Neural cell (in vitro differentiated cells): ENCODE data around the gene PRSS33. TPM values are rescaled to one million over a fixed set of nuclear protein-coding genes. Genes with fewer than 3 reads are reported as not detected.

Source experiments
- H2AFZ ChIP-seq: fragments of 200-600, 300-800 bp; sonication (generic), shearing (Covaris generic); 2 replicates; pipeline ENCODE4 v1.6.0; 2014; ENCODE audit warnings: low read depth, mild to moderate bottlenecking, antibody characterized with exemption, low read length, moderate library complexity
- H3F3A ChIP-seq: fragments of 200-600 bp; shearing (Covaris generic); 2 replicates; pipeline ENCODE4 v1.6.1; 2016; ENCODE audit warnings: mild to moderate bottlenecking, moderate library complexity, mixed read lengths, antibody characterized with exemption, low read length; ENCODE audit not compliant: insufficient read depth, poor library complexity, severe bottlenecking
- H3K27ac ChIP-seq: fragments of 200-600, 300-800 bp; sonication (generic), shearing (Covaris generic); 2 replicates; pipeline ENCODE4 v1.5.1; 2014; ENCODE audit warnings: mild to moderate bottlenecking, low read length, moderate library complexity
- H3K27me3 ChIP-seq: fragments of 300-800, 200-600 bp; sonication (generic), shearing (Covaris generic); 2 replicates; pipeline ENCODE4 v1.6.0; 2014; ENCODE audit warnings: mild to moderate bottlenecking, low read depth, low read length, moderate library complexity; ENCODE audit not compliant: insufficient read depth
- H3K36me3 ChIP-seq: fragments of 300-800, 200-600 bp; sonication (generic), shearing (Covaris generic); 2 replicates; pipeline ENCODE4 v1.5.1; 2014; ENCODE audit warnings: mild to moderate bottlenecking, antibody characterized with exemption, low read length, moderate library complexity; ENCODE audit not compliant: insufficient read depth
- H3K4me2 ChIP-seq: fragments of 300-800, 200-600 bp; sonication (generic), shearing (Covaris generic); 2 replicates; pipeline ENCODE4 v1.6.0; 2014; ENCODE audit warnings: mild to moderate bottlenecking, low read length
- H3K4me3 ChIP-seq: fragments of 300-800, 200-600 bp; sonication (generic), shearing (Covaris generic); 2 replicates; pipeline ENCODE4 v1.5.1; 2014; ENCODE audit warnings: mild to moderate bottlenecking, low read length, moderate library complexity
- H3K79me2 ChIP-seq: fragments of 200-600 bp; shearing (Covaris generic); replicated peaks from 2 replicates; pipeline ENCODE4 v1.6.0; 2014; ENCODE audit warnings: mild to moderate bottlenecking, low read length, moderate library complexity; ENCODE audit not compliant: insufficient read depth
- H3K9ac ChIP-seq: fragments of 300-800, 200-600 bp; sonication (generic), shearing (Covaris generic); 2 replicates; pipeline ENCODE4 v1.6.1; 2016; ENCODE audit warnings: mild to moderate bottlenecking, low read length, mixed read lengths
- H3K9me2 ChIP-seq: fragments of 200-600 bp; shearing (Covaris generic); 2 replicates; pipeline ENCODE4 v1.6.1; 2016; ENCODE audit warnings: mild to moderate bottlenecking, low read length, mixed read lengths; ENCODE audit not compliant: insufficient read depth
- H3K9me3 ChIP-seq: fragments of 200-600, 300-800 bp; sonication (generic), shearing (Covaris generic); 2 replicates; pipeline ENCODE4 v1.6.1; 2016; ENCODE audit warnings: mild to moderate bottlenecking, mixed run types, low read length, moderate library complexity, mixed read lengths
- H4K20me1 ChIP-seq: fragments of 200-600 bp; shearing (Covaris generic); 2 replicates; pipeline ENCODE4 v1.6.1; 2016; ENCODE audit warnings: mild to moderate bottlenecking, mixed run types; ENCODE audit not compliant: insufficient read depth
- CTCF ChIP-seq: fragments of 450-650 bp; IDR thresholded peaks from 2 replicates; pipeline ENCODE4 v1.5.1; 2014; ENCODE audit warnings: antibody characterized with exemption, mild to moderate bottlenecking, moderate library complexity; ENCODE audit not compliant: poor library complexity, severe bottlenecking
- EP300 ChIP-seq: fragments of 450-650 bp; conservative IDR thresholded peaks from 2 replicates; pipeline ENCODE4 v1.6.1; 2014; ENCODE audit warnings: antibody characterized with exemption, mild to moderate bottlenecking, moderate library complexity; ENCODE audit not compliant: poor library complexity, severe bottlenecking
- EZH2 ChIP-seq: fragments of 200-600, 300-800 bp; shearing (Covaris generic), sonication (generic); IDR thresholded peaks from 2 replicates; pipeline ENCODE4 v1.6.1; 2014; ENCODE audit warnings: antibody characterized with exemption, low read length, borderline replicate concordance, mild to moderate bottlenecking; ENCODE audit not compliant: insufficient read depth, poor library complexity, severe bottlenecking
- MXI1 ChIP-seq: fragments of 450-650 bp; conservative IDR thresholded peaks from 2 replicates; pipeline ENCODE4 v1.6.1; 2014; ENCODE audit warnings: antibody characterized with exemption, mild to moderate bottlenecking; ENCODE audit not compliant: poor library complexity, severe bottlenecking
- POLR2AphosphoS5 ChIP-seq: IDR thresholded peaks from 2 replicates; pipeline ENCODE4 v1.6.1; 2012
- RAD21 ChIP-seq: fragments of 450-650 bp; conservative IDR thresholded peaks from 2 replicates; pipeline ENCODE4 v1.6.1; 2014; ENCODE audit warnings: antibody characterized with exemption, mild to moderate bottlenecking, moderate library complexity
- REST ChIP-seq: IDR thresholded peaks from 2 replicates; pipeline ENCODE4 v1.6.1; 2012; ENCODE audit warnings: borderline replicate concordance
- SMC3 ChIP-seq: fragments of 450-650 bp; conservative IDR thresholded peaks from 2 replicates; pipeline ENCODE4 v1.6.1; 2014; ENCODE audit warnings: antibody characterized with exemption, mild to moderate bottlenecking, moderate library complexity; ENCODE audit not compliant: poor library complexity
- TAF1 ChIP-seq: IDR thresholded peaks from 2 replicates; pipeline ENCODE4 v1.6.1; 2012; ENCODE audit warnings: low read depth
- polyA plus RNA-seq: library from polyadenylated mRNA; depleted of rRNA; stranded (reverse); fragments of >200 nt; gene quantifications from 2 replicates; pipeline ENCODE4 v1.2.3, GENCODE V29; 2014

Gene PRSS33
- polyA plus RNA-seq, 1 donor from 2014 or later: not detected

GRCh38 chr16:2803545-2804195 lies 16.3 kb upstream of the PRSS33 start:
- H3K4me3 ChIP-seq: no peak overlapping the region

GRCh38 chr16:2799859-2800226 lies 12.5 kb upstream of the PRSS33 start:
- H2AFZ ChIP-seq: no peak overlapping the region
- no peaks in the 10 kb centered on the region for H3K36me3 ChIP-seq
- H3K4me3 ChIP-seq: no peak overlapping the region
- H3K27ac ChIP-seq: no peak overlapping the region
- no peaks in the 10 kb centered on the region for H3K9me2 ChIP-seq
- H3K9me3 ChIP-seq: peaks cover 10% of the 10 kb centered on the region
- no peaks in the 10 kb centered on the region for H4K20me1 ChIP-seq
- H3K9ac ChIP-seq: no peak overlapping the region
- TF ChIP-seq SMC3 (no peak), EZH2 (no peak), POLR2AphosphoS5 (no peak), REST (no peak), TAF1 (no peak), CTCF (no peak), RAD21 (no peak), MXI1 (no peak), EP300 (no peak)
- no peaks in the 10 kb centered on the region for H3K79me2 ChIP-seq
- H3K4me2 ChIP-seq: no peak overlapping the region
- no peaks in the 10 kb centered on the region for H3F3A ChIP-seq
- H3K27me3 ChIP-seq: no peaks in the 10 kb centered on the region

More at GRCh38 chr16:2803545-2804195, 16.3 kb upstream of the PRSS33 start:
- Histone ChIP-seq H3K79me2 (no peaks in the 10 kb centered on the region), H3K9ac (no peak overlapping the region), H3K27ac (no peak overlapping the region), H3F3A (no peaks in the 10 kb centered on the region), H3K27me3 (no peaks in the 10 kb centered on the region), H3K36me3 (no peaks in the 10 kb centered on the region), H3K9me3 (peaks cover 10% of the 10 kb centered on the region), H2AFZ (no peak overlapping the region), H3K4me2 (no peak overlapping the region), H3K9me2 (no peaks in the 10 kb centered on the region), H4K20me1 (no peaks in the 10 kb centered on the region)
- TF ChIP-seq POLR2AphosphoS5 (no peak), EZH2 (no peak), CTCF (no peak), EP300 (no peak), SMC3 (no peak), MXI1 (no peak), TAF1 (no peak)
